H9 (cell line): ENCODE results near the gene COL19A1. TPM values are rescaled to one million over a fixed set of nuclear protein-coding genes. Genes with fewer than 3 reads are reported as not detected.

ENCODE experiments used
- DNase-seq: peaks from one replicate; pipeline ENCODE4 v3.0.0-alpha.2; 2017
- H2AFZ ChIP-seq: one replicate; pipeline ENCODE4 v1.6.1; 2013; ENCODE audit warnings: mild to moderate bottlenecking, low read length, control low read depth, moderate library complexity
- H2AK5ac ChIP-seq: 2 replicates; pipeline ENCODE4 v1.6.1; 2013; ENCODE audit warnings: low read length, control low read depth, mixed read lengths; ENCODE audit not compliant: insufficient read length
- H2BK120ac ChIP-seq: one replicate; pipeline ENCODE4 v1.6.1; 2013; ENCODE audit warnings: low read depth, mild to moderate bottlenecking, low read length, control low read depth, inconsistent platforms; ENCODE audit not compliant: poor library complexity, severe bottlenecking
- H2BK12ac ChIP-seq: 2 replicates; pipeline ENCODE4 v1.6.1; 2013; ENCODE audit warnings: low read length, control low read depth, mixed read lengths, low read depth; ENCODE audit not compliant: insufficient read length
- H2BK15ac ChIP-seq: 2 replicates; pipeline ENCODE4 v1.6.1; 2013; ENCODE audit warnings: low read depth, low read length, control low read depth
- H2BK20ac ChIP-seq: one replicate; pipeline ENCODE4 v1.6.1; 2013; ENCODE audit warnings: low read depth, mild to moderate bottlenecking, low read length, control low read depth, inconsistent platforms; ENCODE audit not compliant: poor library complexity, severe bottlenecking
- H2BK5ac ChIP-seq: 2 replicates; pipeline ENCODE4 v1.6.1; 2013; ENCODE audit warnings: low read length, control low read depth, mixed read lengths; ENCODE audit not compliant: insufficient read length
- H3K14ac ChIP-seq: 2 replicates; pipeline ENCODE4 v1.6.1; 2013; ENCODE audit warnings: low read length, control low read depth; ENCODE audit not compliant: insufficient read depth
- H3K18ac ChIP-seq: 2 replicates; pipeline ENCODE4 v1.6.1; 2013; ENCODE audit warnings: low read depth, mild to moderate bottlenecking, mixed read lengths, low read length, control low read depth; ENCODE audit not compliant: insufficient read length
- H3K23ac ChIP-seq: 2 replicates; pipeline ENCODE4 v1.6.1; 2013; ENCODE audit warnings: low read length, control low read depth, mixed read lengths, low read depth; ENCODE audit not compliant: insufficient read length
- H3K23me2 ChIP-seq: 2 replicates; pipeline ENCODE4 v1.6.1; 2013; ENCODE audit warnings: low read depth, mild to moderate bottlenecking, mixed read lengths, low read length, control low read depth; ENCODE audit not compliant: insufficient read length, poor library complexity, severe bottlenecking
- H3K27ac ChIP-seq: 2 replicates; pipeline ENCODE4 v1.5.1; 2013; ENCODE audit warnings: low read length, control low read depth, mixed read lengths, low read depth; ENCODE audit not compliant: insufficient read length
- H3K27me3 ChIP-seq: 2 replicates; pipeline ENCODE4 v1.6.1; 2013; ENCODE audit warnings: low read length, control low read depth, inconsistent platforms; ENCODE audit not compliant: insufficient read depth
- H3K4ac ChIP-seq: 2 replicates; pipeline ENCODE4 v1.6.1; 2013; ENCODE audit warnings: low read depth, mild to moderate bottlenecking, control low read depth, inconsistent platforms, low read length, moderate library complexity
- H3K4me1 ChIP-seq: 2 replicates; pipeline ENCODE4 v1.6.1; 2013; ENCODE audit warnings: low read length, control low read depth, inconsistent platforms; ENCODE audit not compliant: insufficient read depth
- H3K4me2 ChIP-seq: 2 replicates; pipeline ENCODE4 v1.6.1; 2013; ENCODE audit warnings: low read length, control low read depth, mixed read lengths; ENCODE audit not compliant: insufficient read length, insufficient read depth
- H3K56ac ChIP-seq: 2 replicates; pipeline ENCODE4 v1.6.1; 2013; ENCODE audit warnings: low read depth, mild to moderate bottlenecking, mixed read lengths, low read length, control low read depth; ENCODE audit not compliant: insufficient read length
- H3K79me1 ChIP-seq: 2 replicates; pipeline ENCODE4 v1.6.1; 2013; ENCODE audit warnings: low read depth, mild to moderate bottlenecking, moderate library complexity, low read length, control low read depth, inconsistent platforms; ENCODE audit not compliant: insufficient read depth, poor library complexity, severe bottlenecking
- H3K79me2 ChIP-seq: 2 replicates; pipeline ENCODE4 v1.6.1; 2013; ENCODE audit warnings: low read length, control low read depth, inconsistent platforms; ENCODE audit not compliant: insufficient read depth
- H3K9ac ChIP-seq: 2 replicates; pipeline ENCODE4 v1.6.1; 2013; ENCODE audit warnings: low read length, control low read depth, mixed read lengths; ENCODE audit not compliant: insufficient read length; ENCODE audit errors: extremely low read depth
- H3K9me3 ChIP-seq: one replicate; pipeline ENCODE4 v1.6.1; 2013; ENCODE audit warnings: low read depth, low read length, inconsistent platforms; ENCODE audit not compliant: control insufficient read depth
- H3T11ph ChIP-seq: one replicate; pipeline ENCODE4 v1.6.1; 2013; ENCODE audit warnings: mild to moderate bottlenecking, low read length, control low read depth, inconsistent platforms
- H4K20me1 ChIP-seq: one replicate; pipeline ENCODE4 v1.6.1; 2013; ENCODE audit not compliant: control insufficient read depth, insufficient read length, insufficient read depth
- H4K5ac ChIP-seq: 2 replicates; pipeline ENCODE4 v1.6.1; 2013; ENCODE audit warnings: low read depth, mild to moderate bottlenecking, mixed read lengths, low read length, control low read depth; ENCODE audit not compliant: insufficient read length
- H4K8ac ChIP-seq: replicated peaks from 2 replicates; pipeline ENCODE4 v1.6.1; 2013; ENCODE audit warnings: low read length, control low read depth, mixed read lengths, low read depth; ENCODE audit not compliant: insufficient read length
- H4K91ac ChIP-seq: 2 replicates; pipeline ENCODE4 v1.6.1; 2013; ENCODE audit warnings: low read depth, mild to moderate bottlenecking, moderate library complexity, mixed read lengths, low read length, control low read depth; ENCODE audit not compliant: insufficient read length
- H3K27ac Mint-ChIP-seq, 3 experiments: 2 replicates in 2 of 3; 3 replicates in 1 of 3; pipeline ENCODE4 v1.8.0; 2020 to 2021; ENCODE audit warnings: mixed read lengths in 3 of 3, mild to moderate bottlenecking in 1 of 3, moderate library complexity in 1 of 3
- H3K27me3 Mint-ChIP-seq: 2 replicates; pipeline ENCODE4 v1.8.0; 2021; ENCODE audit warnings: low read depth, mild to moderate bottlenecking, moderate library complexity, mixed read lengths
- H3K36me3 Mint-ChIP-seq, 3 experiments: 2 replicates in 2 of 3; 3 replicates in 1 of 3; pipeline ENCODE4 v1.8.0; 2020 to 2021; ENCODE audit warnings: low read depth in 3 of 3, mixed read lengths in 3 of 3; ENCODE audit not compliant: insufficient read depth in 1 of 3
- H3K4me1 Mint-ChIP-seq, 2 experiments: 2 replicates each; pipeline ENCODE4 v1.8.0; 2020; ENCODE audit warnings: mixed read lengths in 2 of 2
- H3K4me3 Mint-ChIP-seq, 2 experiments: 2 replicates in 1 of 2; 3 replicates in 1 of 2; pipeline ENCODE4 v1.8.0; 2020 to 2021; ENCODE audit warnings: mild to moderate bottlenecking in 2 of 2, mixed read lengths in 2 of 2, moderate library complexity in 1 of 2
- H3K9me3 Mint-ChIP-seq, 2 experiments: 2 replicates in 1 of 2; 3 replicates in 1 of 2; pipeline ENCODE4 v1.8.0; 2020; ENCODE audit warnings: mild to moderate bottlenecking in 2 of 2, mixed read lengths in 2 of 2, moderate library complexity in 1 of 2
- CTCF ChIP-seq: fragments of 200-600 bp; sonication (generic); conservative IDR thresholded peaks from 3 replicates; pipeline ENCODE4 v1.8.0; 2021; ENCODE audit warnings: antibody characterized with exemption, mild to moderate bottlenecking
- WGBS: extraction: QIAGEN DNeasy Blood & Tissue Kit; methylation state at CpG from one replicate; pipeline ENCODE4 v1.1.7; 2013; ENCODE audit warnings: missing lambda C conversion rate, low lambda C conversion rate, mixed read lengths; ENCODE audit not compliant: insufficient read length; ENCODE audit errors: extremely low coverage; 5-methylcytosine and 5-hydroxymethylcytosine counted together
- total RNA-seq: library from RNA; stranded (reverse); gene quantifications from 2 replicates; pipeline ENCODE4 v1.2.1, GENCODE V29; 2021

COL19A1 gene
- total RNA-seq, 1 experiment from 2014 or later: not detected

- Histone ChIP-seq H3K79me1 (no peaks in the 10 kb centered on the region), H2BK5ac (no peak overlapping the region), H2BK120ac (no peak overlapping the region), H2BK12ac (no peak overlapping the region), H3K9me3 (no peaks in the 10 kb centered on the region), H3K23ac (no peak overlapping the region), H3K4ac (no peak overlapping the region), H2BK20ac (no peak overlapping the region), H3K23me2 (no peaks in the 10 kb centered on the region), H4K91ac (no peak overlapping the region), H2AK5ac (no peak overlapping the region), H3K27ac (no peak overlapping the region), H3T11ph (no peak overlapping the region), H3K18ac (no peak overlapping the region), H3K79me2 (no peaks in the 10 kb centered on the region), H3K9ac (no peak overlapping the region), H3K56ac (no peak overlapping the region), H4K5ac (no peak overlapping the region), H3K14ac (no peak overlapping the region), H2AFZ (no peak overlapping the region), H3K27me3 (no peaks in the 10 kb centered on the region), H4K8ac (no peak overlapping the region), H3K4me1 (no peaks in the 10 kb centered on the region), H4K20me1 (no peaks in the 10 kb centered on the region), H2BK15ac (no peak overlapping the region), H3K4me2 (no peak overlapping the region)
- Mint-ChIP-seq H3K36me3 (no peaks in the 10 kb centered on the region), H3K4me3 (no peak overlapping the region), H3K4me1 (no peaks in the 10 kb centered on the region; a peak in 1 of 4 replicates), H3K27me3 (no peaks in the 10 kb centered on the region), H3K27ac (no peak overlapping the region; a peak in 1 of 7 replicates), H3K9me3 (no peaks in the 10 kb centered on the region)
- TF ChIP-seq CTCF: no peak
- WGBS: no CpG with 5 or more reads among the region's 1 CpG
- DNase-seq: no peak
Measured at GRCh38 chr6:69847492-69847788, 18.9 kb upstream of the COL19A1 start.
